Chondrocyte (in vitro differentiated cells): ENCODE results near the gene CABP1. TPM values are rescaled to one million over a fixed set of nuclear protein-coding genes. Genes with fewer than 3 reads are reported as not detected.
"Not testable (repeated sequence)": the region's sequence is repeated elsewhere in the genome, so short reads cannot be mapped to it uniquely, and the experiment has no call there.

Experiments
- DNase-seq: peaks from one replicate; pipeline ENCODE4 v3.0.0; 2021; ENCODE audit warnings: mixed read lengths, low spot score
- H3K27ac Mint-ChIP-seq: one replicate; pipeline ENCODE4 v1.8.0; 2021; ENCODE audit warnings: mild to moderate bottlenecking, moderate library complexity, mixed read lengths; ENCODE audit not compliant: unreplicated experiment
- H3K27me3 Mint-ChIP-seq: 2 replicates; pipeline ENCODE4 v1.8.0; 2021; ENCODE audit warnings: low read depth, mixed read lengths
- H3K36me3 Mint-ChIP-seq: 2 replicates; pipeline ENCODE4 v1.8.0; 2021; ENCODE audit warnings: low read depth, mixed read lengths
- H3K4me1 Mint-ChIP-seq: 2 replicates; pipeline ENCODE4 v1.8.0; 2021; ENCODE audit warnings: low read depth, mild to moderate bottlenecking, mixed read lengths
- H3K4me3 Mint-ChIP-seq: one replicate; pipeline ENCODE4 v1.8.0; 2021; ENCODE audit warnings: mild to moderate bottlenecking, moderate library complexity, mixed read lengths; ENCODE audit not compliant: unreplicated experiment
- H3K9me3 Mint-ChIP-seq: 2 replicates; pipeline ENCODE4 v1.8.0; 2021; ENCODE audit warnings: low read depth, mixed read lengths
- total RNA-seq: library from RNA; stranded (reverse); gene quantifications from 3 replicates; pipeline ENCODE4 v1.2.1, GENCODE V29; 2021
- TF ChIP-seq, protein P1 (sequence below): fragments of 200-600 bp; sonication (generic); IDR thresholded peaks from 2 replicates; pipeline ENCODE4 v1.5.0; 2021; ENCODE audit warnings: antibody characterized with exemption, mild to moderate bottlenecking, moderate library complexity

Gene CABP1
- total RNA-seq, 1 donor from 2014 or later: not detected

DNA sequence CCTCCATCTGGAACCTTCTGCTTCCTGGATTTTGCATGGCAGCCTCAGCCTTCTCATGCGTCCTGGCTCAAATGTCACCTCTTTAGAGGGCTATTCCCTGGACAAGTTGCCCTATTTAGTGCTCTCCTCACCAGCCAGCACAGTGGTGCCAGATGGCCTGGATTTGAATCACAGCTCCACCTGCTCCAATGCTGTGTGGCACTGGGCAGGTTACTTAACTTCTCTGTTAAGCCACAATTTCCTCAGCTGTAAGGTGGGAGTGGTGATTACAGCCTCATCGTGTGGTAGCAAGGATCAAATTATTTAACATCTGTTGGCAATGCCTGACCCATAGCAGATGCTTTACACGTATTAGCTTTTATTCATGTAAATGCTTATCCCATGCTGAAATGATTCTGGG lies 42.6 kb upstream of the CABP1 start:
- Mint-ChIP-seq H3K27ac (no peak overlapping the region), H3K4me3 (no peak overlapping the region), H3K4me1 (peaks cover 7% of the 10 kb centered on the region), H3K36me3 (no peaks in the 10 kb centered on the region), H3K27me3 (no peaks in the 10 kb centered on the region), H3K9me3 (no peaks in the 10 kb centered on the region)
- DNase-seq: no peak
- TF ChIP-seq, protein P1, sequence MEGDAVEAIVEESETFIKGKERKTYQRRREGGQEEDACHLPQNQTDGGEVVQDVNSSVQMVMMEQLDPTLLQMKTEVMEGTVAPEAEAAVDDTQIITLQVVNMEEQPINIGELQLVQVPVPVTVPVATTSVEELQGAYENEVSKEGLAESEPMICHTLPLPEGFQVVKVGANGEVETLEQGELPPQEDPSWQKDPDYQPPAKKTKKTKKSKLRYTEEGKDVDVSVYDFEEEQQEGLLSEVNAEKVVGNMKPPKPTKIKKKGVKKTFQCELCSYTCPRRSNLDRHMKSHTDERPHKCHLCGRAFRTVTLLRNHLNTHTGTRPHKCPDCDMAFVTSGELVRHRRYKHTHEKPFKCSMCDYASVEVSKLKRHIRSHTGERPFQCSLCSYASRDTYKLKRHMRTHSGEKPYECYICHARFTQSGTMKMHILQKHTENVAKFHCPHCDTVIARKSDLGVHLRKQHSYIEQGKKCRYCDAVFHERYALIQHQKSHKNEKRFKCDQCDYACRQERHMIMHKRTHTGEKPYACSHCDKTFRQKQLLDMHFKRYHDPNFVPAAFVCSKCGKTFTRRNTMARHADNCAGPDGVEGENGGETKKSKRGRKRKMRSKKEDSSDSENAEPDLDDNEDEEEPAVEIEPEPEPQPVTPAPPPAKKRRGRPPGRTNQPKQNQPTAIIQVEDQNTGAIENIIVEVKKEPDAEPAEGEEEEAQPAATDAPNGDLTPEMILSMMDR: no peak

DNA sequence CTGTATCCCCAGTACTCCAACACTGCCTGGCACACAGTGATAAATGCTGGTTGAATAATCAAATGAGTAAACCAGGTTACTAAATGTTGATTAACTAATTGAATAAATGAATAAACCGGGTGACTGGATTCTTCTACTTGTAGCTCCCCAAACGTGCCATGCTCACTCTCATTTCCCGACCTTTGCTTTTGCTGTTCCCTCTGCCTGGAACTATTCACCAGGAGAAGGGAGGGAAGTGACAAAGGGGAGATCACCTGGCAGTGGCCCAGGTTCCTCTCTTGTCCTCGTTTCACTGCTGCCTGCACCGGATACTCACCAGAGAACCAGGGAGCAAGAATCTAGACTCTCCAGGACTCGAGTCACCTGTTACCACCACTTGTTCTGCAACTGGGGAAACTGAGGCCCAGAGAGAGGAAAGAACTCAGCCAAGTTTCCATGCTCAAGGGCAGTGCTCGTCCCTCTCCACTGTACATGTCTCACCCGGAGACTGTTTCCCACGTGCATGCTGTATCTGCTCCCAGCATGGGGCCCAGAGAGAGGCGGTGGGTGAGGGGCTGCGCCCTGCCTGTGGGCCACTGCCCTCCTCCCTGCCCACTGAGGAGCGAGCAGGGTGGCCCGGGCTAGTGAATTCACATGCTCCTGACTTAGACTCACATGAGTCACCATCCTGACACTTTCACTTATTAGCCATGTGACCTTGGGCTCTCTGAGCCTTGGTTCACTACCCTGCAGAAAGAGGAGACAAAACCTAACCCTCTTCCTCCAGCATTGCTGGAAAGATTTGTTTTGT lies 41.6 kb upstream of the CABP1 start:
- H3K36me3 Mint-ChIP-seq: no peaks in the 10 kb centered on the region
- H3K9me3 Mint-ChIP-seq: no peaks in the 10 kb centered on the region
- no peak for DNase-seq
- peaks cover 7% of the 10 kb centered on the region for H3K4me1 Mint-ChIP-seq
- no peaks in the 10 kb centered on the region for H3K27me3 Mint-ChIP-seq
- TF ChIP-seq, protein P1: no peak
- no peak overlapping the region for H3K4me3 Mint-ChIP-seq
- no peak overlapping the region for H3K27ac Mint-ChIP-seq

DNA sequence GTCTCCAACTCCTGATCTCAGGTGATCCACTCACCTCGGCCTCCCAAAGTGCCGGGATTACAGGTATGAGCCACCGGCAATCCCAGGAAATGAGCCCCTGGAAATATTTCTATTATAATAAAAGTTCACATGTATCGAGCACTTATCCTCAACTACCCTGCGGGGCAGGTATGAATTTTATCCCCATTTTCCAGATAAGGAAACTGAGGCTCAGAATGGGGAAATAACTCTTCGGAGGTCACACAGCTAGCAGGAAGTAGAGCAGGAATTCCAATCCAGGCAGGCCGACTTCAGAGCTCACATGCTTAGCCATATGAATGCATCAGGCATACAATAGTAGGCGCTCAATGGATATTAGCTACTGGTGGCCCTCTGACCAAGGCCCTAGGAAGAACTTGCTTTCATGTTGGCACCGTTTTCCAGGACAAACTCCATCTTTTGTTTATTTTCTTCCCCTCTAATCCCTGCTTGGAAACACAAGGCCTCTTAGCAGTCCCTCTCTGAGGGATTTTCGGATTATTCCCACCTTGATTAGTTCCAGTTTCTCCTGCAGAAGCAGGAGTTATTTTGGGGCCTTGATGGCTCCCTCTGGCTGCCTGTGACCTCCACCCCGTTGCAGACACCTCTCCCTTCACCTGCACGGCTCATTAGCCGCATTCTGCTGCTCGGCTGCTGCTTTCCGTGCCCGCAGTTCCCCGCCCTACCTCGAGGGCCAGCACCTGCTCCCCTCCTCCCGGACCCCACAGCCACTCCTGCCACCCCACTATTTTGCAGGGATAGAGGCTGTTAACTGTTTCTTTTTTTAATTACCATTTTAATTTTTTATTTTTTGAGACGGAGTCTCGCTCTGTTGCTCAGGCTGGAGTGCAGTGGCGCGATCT lies 40.5 kb upstream of the CABP1 start:
- H3K4me3 Mint-ChIP-seq: no peak overlapping the region
- TF ChIP-seq, protein P1: no peak
- H3K9me3 Mint-ChIP-seq: no peaks in the 10 kb centered on the region
- DNase-seq: no peak
- no peaks in the 10 kb centered on the region for H3K36me3 Mint-ChIP-seq
- peaks cover 7% of the 10 kb centered on the region for H3K4me1 Mint-ChIP-seq
- no peaks in the 10 kb centered on the region for H3K27me3 Mint-ChIP-seq
- H3K27ac Mint-ChIP-seq: no peak overlapping the region

DNA sequence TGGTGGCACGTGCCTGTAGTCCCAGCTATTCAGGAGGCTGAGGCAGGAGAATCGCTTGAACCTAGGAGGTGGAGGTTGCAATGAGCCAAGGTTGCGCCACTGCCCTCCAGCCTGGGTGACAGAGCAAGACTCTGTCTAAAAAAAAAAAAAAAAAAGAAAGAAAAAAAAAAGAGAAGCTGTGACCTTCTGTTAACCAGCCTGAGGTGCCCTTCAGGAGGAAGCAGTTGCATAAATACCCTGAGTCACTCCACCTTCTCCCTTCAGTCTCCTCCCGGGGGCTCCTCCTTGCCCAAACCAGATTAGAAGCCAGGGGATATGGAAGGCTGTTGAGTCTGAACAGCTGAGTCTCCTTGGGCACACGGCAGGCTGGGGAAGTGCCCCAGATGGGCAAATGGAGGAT lies 38.0 kb upstream of the CABP1 start:
- DNase-seq, H3K4me3 Mint-ChIP-seq, H3K36me3 Mint-ChIP-seq, H3K9me3 Mint-ChIP-seq, H3K4me1 Mint-ChIP-seq, H3K27me3 Mint-ChIP-seq, H3K27ac Mint-ChIP-seq: not testable (repeated sequence)

DNA sequence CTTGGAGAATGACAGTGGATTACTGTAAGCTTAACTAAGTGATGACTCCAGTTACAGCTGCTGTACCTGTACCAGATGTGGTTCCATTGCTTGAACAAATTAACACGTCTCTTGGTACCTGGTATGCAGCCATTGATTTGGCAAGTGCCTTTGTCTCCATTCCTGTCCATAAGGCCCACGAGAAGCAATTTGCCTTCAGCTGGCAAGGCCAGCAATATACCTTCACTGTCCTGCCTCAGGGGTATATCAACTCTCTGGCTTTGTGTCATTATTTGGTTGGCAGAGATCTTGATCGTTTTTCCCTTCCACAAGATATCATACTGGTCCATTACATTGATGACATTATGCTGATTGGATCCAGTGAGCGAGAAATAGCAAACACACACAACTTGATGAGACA lies 29.9 kb upstream of the CABP1 start:
- Mint-ChIP-seq H3K36me3 (peaks cover 2% of the 10 kb centered on the region), H3K9me3 (no peaks in the 10 kb centered on the region), H3K27ac (no peak overlapping the region), H3K4me1 (no peaks in the 10 kb centered on the region), H3K27me3 (peaks cover 33% of the 10 kb centered on the region), H3K4me3 (no peak overlapping the region)
- TF ChIP-seq, protein P1: no peak
- no peak for DNase-seq

DNA sequence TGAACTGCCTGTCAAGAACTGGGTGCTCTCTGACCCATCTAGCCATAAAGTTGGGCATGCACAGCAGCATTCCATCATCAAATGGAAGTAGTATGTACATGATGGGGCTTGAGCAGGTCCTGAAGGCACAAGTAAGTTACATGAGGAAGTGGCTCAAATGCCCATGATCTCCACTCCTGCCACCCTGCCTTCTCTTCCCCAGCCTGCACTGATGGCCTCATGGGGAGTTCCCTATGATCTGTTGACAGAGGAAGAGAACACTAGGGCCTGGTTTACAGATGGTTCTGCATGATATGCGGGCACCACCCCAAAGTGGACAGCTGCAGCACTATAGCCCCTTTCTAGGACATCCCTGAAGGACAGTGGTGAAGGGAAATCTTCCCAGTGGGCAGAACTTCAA lies 28.9 kb upstream of the CABP1 start:
- H3K36me3 Mint-ChIP-seq, H3K4me3 Mint-ChIP-seq, H3K27ac Mint-ChIP-seq, H3K9me3 Mint-ChIP-seq, DNase-seq, H3K4me1 Mint-ChIP-seq: not testable (repeated sequence)
- H3K27me3 Mint-ChIP-seq: peaks cover 33% of the 10 kb centered on the region
